ENCODE data around the gene SRC. TPM values are rescaled to one million over a fixed set of nuclear protein-coding genes. Genes with fewer than 3 reads are reported as not detected.

The SRC gene
- total RNA-seq, 4 donors from 2014 or later = 30.6 to 54.7 (median 45.0) TPM

GRCh38 chr20:37395410-37395797 is 49.5 kb downstream of the SRC start:
- H3K27me3 ChIP-seq = no peaks in the 10 kb centered on the region
- 60% methylated on average over 1 of the region's 9 CpGs; no CpG with 5 or more reads in 1 of the 2 donors for WGBS, 2 donors (ENCODE audit: low coverage in 1 of 2)
- H3K36me3 ChIP-seq = peaks cover 0 to 100% of the 10 kb centered on the region in 2 donors
- TF ChIP-seq POLR2A (IDR thresholded peaks at IDR 0.05) (no peak), POLR2AphosphoS5 (IDR thresholded peaks at IDR 0.05) (no peak), EP300 (IDR thresholded peaks at IDR 0.05) (no peak), CTCF (IDR thresholded peaks at IDR 0.05) (no peak)
- H3K9me3 ChIP-seq = no peaks in the 10 kb centered on the region
- peak; percentile 32 for ATAC-seq
- H3K4me1 ChIP-seq = peaks cover 0 to 38% (median 10%) of the 10 kb centered on the region in 3 donors
- peak overlapping the region in 2 of 4 donors; percentile 6 to 49 for H3K27ac ChIP-seq
- H3K4me3 ChIP-seq = no peak overlapping the region

DNA sequence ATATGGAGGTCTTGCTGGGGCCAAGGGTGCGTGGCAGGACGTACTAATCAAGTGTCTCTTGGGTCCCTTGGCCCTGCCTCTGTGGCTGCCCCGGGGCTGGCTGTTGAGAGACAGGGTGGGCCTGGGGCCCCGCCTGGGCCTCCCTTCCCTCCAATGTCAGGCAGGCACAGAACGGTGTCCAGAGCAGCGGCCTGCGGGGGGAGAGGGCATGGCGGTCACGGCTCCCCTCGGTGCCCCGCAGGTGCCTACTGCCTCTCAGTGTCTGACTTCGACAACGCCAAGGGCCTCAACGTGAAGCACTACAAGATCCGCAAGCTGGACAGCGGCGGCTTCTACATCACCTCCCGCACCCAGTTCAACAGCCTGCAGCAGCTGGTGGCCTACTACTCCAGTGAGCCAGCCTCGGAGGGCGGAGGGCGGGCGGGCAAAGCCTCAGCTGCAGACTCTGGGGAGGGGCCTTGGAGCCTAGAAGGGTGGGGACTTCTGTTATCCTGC is 50.0 kb downstream of the SRC start:
- H3K4me1 ChIP-seq = peaks cover 0 to 38% (median 10%) of the 10 kb centered on the region in 3 donors
- H3K36me3 ChIP-seq = peaks cover 0 to 100% of the 10 kb centered on the region in 2 donors
- 46% methylated on average over 8 of the region's 22 CpGs; no CpG with 5 or more reads in 1 of the 2 donors for WGBS, 2 donors (ENCODE audit: low coverage in 1 of 2)
- no peak overlapping the region for H3K4me3 ChIP-seq
- peak; percentile 13 for ATAC-seq
- no peaks in the 10 kb centered on the region for H3K27me3 ChIP-seq
- TF ChIP-seq POLR2AphosphoS5 (IDR thresholded peaks at IDR 0.05) (no peak), POLR2A (IDR thresholded peaks at IDR 0.05) (no peak), CTCF (IDR thresholded peaks at IDR 0.05) (no peak), EP300 (IDR thresholded peaks at IDR 0.05) (no peak)
- H3K27ac ChIP-seq = peak overlapping the region in 2 of 4 donors; percentile 6 to 49
- H3K9me3 ChIP-seq = no peaks in the 10 kb centered on the region

DNA sequence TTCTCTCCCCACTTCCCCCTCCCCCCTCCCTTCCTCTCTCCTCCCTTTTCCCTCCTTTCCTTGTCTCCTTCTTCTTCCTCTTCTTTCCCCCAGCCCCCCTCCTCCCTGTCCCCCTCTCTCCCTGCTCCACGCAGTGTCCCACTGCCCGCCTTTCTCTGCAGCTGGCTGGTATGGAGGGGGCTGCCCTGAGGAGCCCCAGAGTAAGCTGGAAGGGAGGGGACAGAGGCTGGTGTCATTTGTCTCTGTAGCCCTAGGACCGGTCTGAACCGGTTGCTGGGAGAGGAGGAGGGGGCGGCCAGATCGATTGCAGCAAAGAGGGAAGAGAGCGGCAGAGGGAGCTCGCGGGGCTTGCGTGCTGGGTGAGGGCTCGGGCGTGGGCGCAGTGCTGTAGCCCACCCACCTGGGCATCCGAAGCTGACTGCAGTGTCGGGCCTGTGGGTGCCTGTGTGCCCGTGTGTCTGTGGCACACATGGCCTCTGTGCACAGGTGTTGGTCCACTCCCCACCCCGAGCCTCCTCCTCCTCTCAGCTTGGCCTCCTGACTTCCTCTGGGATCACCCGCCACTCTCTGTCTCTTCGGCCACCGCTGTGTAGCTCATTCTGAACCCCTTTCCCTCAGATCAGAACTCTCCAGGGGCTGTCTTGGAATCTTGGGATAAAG is 50.6 kb downstream of the SRC start:
- Histone ChIP-seq H3K27me3 (no peaks in the 10 kb centered on the region), H3K4me1 (peaks cover 0 to 38% (median 10%) of the 10 kb centered on the region in 3 donors), H3K36me3 (peaks cover 0 to 100% of the 10 kb centered on the region in 2 donors), H3K4me3 (no peak overlapping the region), H3K9me3 (no peaks in the 10 kb centered on the region), H3K27ac (peak overlapping the region in 1 of 4 donors; percentile 49)
- no peak for ATAC-seq
- TF ChIP-seq CTCF (IDR thresholded peaks at IDR 0.05) (no peak), POLR2AphosphoS5 (IDR thresholded peaks at IDR 0.05) (no peak), EP300 (IDR thresholded peaks at IDR 0.05) (no peak), POLR2A (IDR thresholded peaks at IDR 0.05) (no peak)
- 45 to 60% methylated on average over 4 of the region's 20 CpGs for WGBS, 2 donors (ENCODE audit: low coverage in 1 of 2)

- H3K36me3 ChIP-seq = peaks cover 0 to 100% of the 10 kb centered on the region in 2 donors
- no peaks in the 10 kb centered on the region for H3K9me3 ChIP-seq
- TF ChIP-seq EP300 (IDR thresholded peaks at IDR 0.05) (no peak), CTCF (IDR thresholded peaks at IDR 0.05) (no peak), POLR2AphosphoS5 (IDR thresholded peaks at IDR 0.05) (no peak), POLR2A (IDR thresholded peaks at IDR 0.05) (no peak)
- ATAC-seq = no peak
- no peaks in the 10 kb centered on the region for H3K27me3 ChIP-seq
- 81 to 98% methylated on average over 5 to 7 of the region's 24 CpGs for WGBS, 2 donors (ENCODE audit: low coverage in 1 of 2)
- H3K4me3 ChIP-seq = no peak overlapping the region
- H3K4me1 ChIP-seq = peaks cover 0 to 38% (median 10%) of the 10 kb centered on the region in 3 donors
- no peak overlapping the region for H3K27ac ChIP-seq
These were observed 51.4 kb downstream of the SRC start for GRCh38 chr20:37397076-37397953.

All from gastroesophageal sphincter (tissue), 4 donors.